Measurements from ENCODE around the gene CHCHD6.

The CHCHD6 gene

GRCh38 chr3:126891141-126891540 lies 187.1 kb downstream of the CHCHD6 start:
- no peak overlapping the region for H3K27ac ChIP-seq
- TF ChIP-seq CTCF (IDR thresholded peaks at IDR 0.05) (no peak), ZFX (IDR thresholded peaks at IDR 0.05; ENCODE audit: borderline replicate concordance) (no peak)

GRCh38 chr3:126891791-126892190 lies 187.8 kb downstream of the CHCHD6 start:
- H3K27ac ChIP-seq, result no peak overlapping the region
- TF ChIP-seq ZFX (IDR thresholded peaks at IDR 0.05; ENCODE audit: borderline replicate concordance), result no peak
- no peak for TF ChIP-seq CTCF (IDR thresholded peaks at IDR 0.05)

GRCh38 chr3:126893651-126894050 lies 189.6 kb downstream of the CHCHD6 start:
- TF ChIP-seq CTCF (IDR thresholded peaks at IDR 0.05), result no peak
- TF ChIP-seq ZFX (IDR thresholded peaks at IDR 0.05; ENCODE audit: borderline replicate concordance), result no peak
- H3K27ac ChIP-seq, result no peak overlapping the region

GRCh38 chr3:126894475-126894874 lies 190.4 kb downstream of the CHCHD6 start:
- no peak for TF ChIP-seq ZFX (IDR thresholded peaks at IDR 0.05; ENCODE audit: borderline replicate concordance)
- TF ChIP-seq CTCF (IDR thresholded peaks at IDR 0.05), result no peak
- H3K27ac ChIP-seq, result no peak overlapping the region

DNA sequence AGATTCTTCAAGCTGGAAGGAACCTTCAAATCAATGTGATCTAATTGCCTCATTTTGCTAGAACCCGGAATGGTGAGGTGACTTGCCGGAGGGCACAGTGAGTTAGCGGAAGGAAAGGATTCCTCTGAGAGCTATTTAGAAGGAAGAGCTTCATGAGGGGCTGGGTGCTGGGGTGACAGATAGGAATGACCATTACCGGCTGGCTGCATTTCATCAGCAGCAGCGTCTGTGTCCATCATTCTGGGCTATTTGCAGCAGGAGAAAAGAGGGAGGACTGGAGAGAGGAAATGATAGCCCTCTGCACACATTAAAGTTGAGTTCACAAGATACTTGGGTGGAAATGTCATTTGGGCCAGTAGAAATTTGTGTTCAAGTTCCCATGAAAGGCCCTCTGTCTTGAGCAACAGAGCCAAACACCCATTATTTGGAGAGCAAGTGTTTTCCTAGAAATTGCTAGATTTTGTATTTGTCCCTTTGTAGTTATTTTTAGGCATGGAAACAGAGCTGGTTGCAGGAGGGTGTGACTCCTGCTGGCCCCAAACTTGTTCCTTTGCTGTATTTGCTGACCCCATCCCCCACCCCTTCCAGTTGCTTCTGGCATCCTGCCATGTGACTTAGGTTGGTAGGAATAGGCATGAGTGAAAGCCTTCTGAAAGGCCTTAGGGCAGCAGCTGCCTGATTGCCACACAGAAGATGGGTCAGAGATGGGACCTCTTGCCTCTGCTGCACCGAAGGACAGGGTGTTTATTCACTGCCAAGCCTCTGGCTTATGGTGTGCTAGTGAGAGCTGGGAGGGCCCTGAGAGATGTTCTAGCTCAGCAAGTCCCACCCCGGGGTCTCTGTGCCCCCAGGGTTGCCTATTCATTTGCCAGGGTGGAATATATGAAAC lies 191.4 kb downstream of the CHCHD6 start:
- TF ChIP-seq ZFX (IDR thresholded peaks at IDR 0.05; ENCODE audit: borderline replicate concordance), result no peak
- no peak for TF ChIP-seq CTCF (IDR thresholded peaks at IDR 0.05)
- no peak overlapping the region for H3K27ac ChIP-seq

- TF ChIP-seq ZFX (IDR thresholded peaks at IDR 0.05; ENCODE audit: borderline replicate concordance) (no peak), CTCF (IDR thresholded peaks at IDR 0.05) (no peak)
- no peak overlapping the region for H3K27ac ChIP-seq
Measured at GRCh38 chr3:126896067-126896441, 192.0 kb downstream of the CHCHD6 start.

DNA sequence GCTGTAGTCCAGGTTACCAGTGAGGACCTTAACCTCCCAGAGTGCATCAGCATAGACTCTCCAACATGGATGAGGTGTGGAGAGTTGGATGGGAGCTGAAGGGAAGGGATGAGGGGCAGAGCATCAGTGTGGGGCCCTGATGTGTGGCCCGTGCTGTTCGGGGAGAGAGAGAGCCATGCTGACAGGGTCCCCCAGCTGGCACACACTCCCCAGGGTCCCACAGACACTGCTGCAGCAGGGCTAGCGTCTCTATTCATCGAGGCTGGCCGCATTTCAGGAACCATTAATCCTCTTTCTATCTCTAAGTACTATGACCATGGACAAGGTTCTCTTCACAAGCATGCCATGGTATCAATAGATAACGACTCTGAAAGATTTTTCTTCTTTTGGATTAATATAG lies 192.9 kb downstream of the CHCHD6 start:
- TF ChIP-seq ZFX (IDR thresholded peaks at IDR 0.05; ENCODE audit: borderline replicate concordance), result no peak
- no peak for TF ChIP-seq CTCF (IDR thresholded peaks at IDR 0.05)
- H3K27ac ChIP-seq, result no peak overlapping the region
